HG03095 (cell line): ENCODE data around the gene ATG2A.

Experiments
- ATAC-seq: cut with Tn5 transposase; IDR thresholded peaks from one replicate; pipeline ENCODE4 v1.9.1; 2021; ENCODE audit warnings: moderate library complexity; ENCODE audit not compliant: unreplicated experiment

Gene ATG2A

GRCh38 chr11:64905516-64906313, 11.3 kb downstream of the ATG2A start:
- ATAC-seq: no peak

- no peak for ATAC-seq
Observed at GRCh38 chr11:64903291-64903833, 13.6 kb downstream of the ATG2A start.

- ATAC-seq: no peak
Observed at GRCh38 chr11:64902102-64902900, 14.7 kb downstream of the ATG2A start.

GRCh38 chr11:64900774-64901173, 16.2 kb downstream of the ATG2A start:
- ATAC-seq: no peak

GRCh38 chr11:64900263-64900678, 16.7 kb downstream of the ATG2A start:
- ATAC-seq: no peak

GRCh38 chr11:64898541-64898940, 18.5 kb downstream of the ATG2A start:
- ATAC-seq: no peak

GRCh38 chr11:64898076-64898445, 18.9 kb downstream of the ATG2A start:
- no peak for ATAC-seq

GRCh38 chr11:64897381-64898075, 19.5 kb downstream of the ATG2A start:
- ATAC-seq: no peak

GRCh38 chr11:64896448-64897022, 20.5 kb downstream of the ATG2A start:
- no peak for ATAC-seq

- ATAC-seq: no peak
Observed at GRCh38 chr11:64894812-64895452, 22.1 kb downstream of the ATG2A start.

- no peak for ATAC-seq
Observed at GRCh38 chr11:64894070-64894811, 22.8 kb downstream of the ATG2A start.

- no peak for ATAC-seq
Observed at GRCh38 chr11:64893194-64894069, 23.6 kb downstream of the ATG2A start.

GRCh38 chr11:64892838-64893193, 24.2 kb downstream of the ATG2A start:
- no peak for ATAC-seq

GRCh38 chr11:64892411-64892831, 24.6 kb downstream of the ATG2A start:
- no peak for ATAC-seq

GRCh38 chr11:64891880-64892279, 25.1 kb downstream of the ATG2A start:
- ATAC-seq: no peak

GRCh38 chr11:64891215-64891848, 25.7 kb downstream of the ATG2A start:
- no peak for ATAC-seq

- ATAC-seq: no peak
Observed at GRCh38 chr11:64890522-64890939, 26.5 kb downstream of the ATG2A start.

- no peak for ATAC-seq
Observed at GRCh38 chr11:64888729-64889511, 28.1 kb downstream of the ATG2A start.
